GM18951 (cell line): Measurements from ENCODE around the gene MAGI2.

Experiments used
- POLR2A ChIP-seq: IDR thresholded peaks from 4 replicates; pipeline ENCODE4 v1.6.1; 2011; ENCODE audit warnings: mild to moderate bottlenecking; ENCODE audit not compliant: insufficient read length, insufficient read depth; ENCODE audit errors: extremely low read depth
- in situ Hi-C: fragments of 300-500 bp; cut with MboI; formaldehyde crosslinking; loops from one replicate; pipeline ENCODE4 v1.12.0; 2022; ENCODE audit warnings: low sequenced_read_pairs, mixed read lengths, inconsistent platforms; ENCODE audit not compliant: unreplicated experiment

Gene MAGI2

GRCh38 chr7:78770422-78771410, 682.8 kb downstream of the MAGI2 start:
- no peak for TF ChIP-seq POLR2A
- in situ Hi-C loops = no loop called here

DNA sequence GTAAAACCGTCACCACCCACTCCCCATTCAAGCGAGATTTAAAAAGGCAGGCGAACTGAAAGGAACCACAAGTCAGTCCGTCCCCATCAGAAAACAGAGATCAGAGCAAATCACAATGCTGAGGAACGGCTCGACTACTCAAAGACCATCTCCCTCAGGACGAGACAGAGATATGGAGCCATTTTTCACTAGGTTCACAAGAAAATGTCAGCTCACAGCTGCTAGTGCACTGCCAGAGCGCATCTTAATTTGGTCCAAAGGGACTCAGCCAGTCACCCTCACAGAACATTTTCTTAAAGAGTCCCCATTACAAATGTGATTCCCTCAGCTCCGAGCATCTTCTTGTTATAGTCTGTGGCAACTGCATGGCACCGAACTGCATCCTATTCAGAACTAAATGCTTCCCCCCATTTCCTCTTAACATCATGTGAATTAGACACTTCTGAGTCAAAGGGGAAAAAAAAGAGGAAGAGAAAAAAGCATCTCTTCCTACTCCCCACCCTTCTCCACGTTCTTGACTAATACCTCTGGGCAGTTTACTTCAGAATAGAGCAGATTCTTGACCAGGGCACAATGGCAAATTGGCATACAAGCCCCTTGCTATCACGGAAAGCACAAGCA, 683.9 kb downstream of the MAGI2 start:
- in situ Hi-C loops = no loop called here
- no peak for TF ChIP-seq POLR2A

GRCh38 chr7:78768859-78769258, 684.6 kb downstream of the MAGI2 start:
- in situ Hi-C loops = no loop called here
- TF ChIP-seq POLR2A = no peak

GRCh38 chr7:78765943-78766729, 687.3 kb downstream of the MAGI2 start:
- in situ Hi-C loops = no loop called here
- TF ChIP-seq POLR2A = no peak

GRCh38 chr7:78764571-78764970, 688.9 kb downstream of the MAGI2 start:
- no peak for TF ChIP-seq POLR2A
- in situ Hi-C loops = no loop called here

GRCh38 chr7:78762625-78763024, 690.8 kb downstream of the MAGI2 start:
- no peak for TF ChIP-seq POLR2A
- in situ Hi-C loops = no loop called here

DNA sequence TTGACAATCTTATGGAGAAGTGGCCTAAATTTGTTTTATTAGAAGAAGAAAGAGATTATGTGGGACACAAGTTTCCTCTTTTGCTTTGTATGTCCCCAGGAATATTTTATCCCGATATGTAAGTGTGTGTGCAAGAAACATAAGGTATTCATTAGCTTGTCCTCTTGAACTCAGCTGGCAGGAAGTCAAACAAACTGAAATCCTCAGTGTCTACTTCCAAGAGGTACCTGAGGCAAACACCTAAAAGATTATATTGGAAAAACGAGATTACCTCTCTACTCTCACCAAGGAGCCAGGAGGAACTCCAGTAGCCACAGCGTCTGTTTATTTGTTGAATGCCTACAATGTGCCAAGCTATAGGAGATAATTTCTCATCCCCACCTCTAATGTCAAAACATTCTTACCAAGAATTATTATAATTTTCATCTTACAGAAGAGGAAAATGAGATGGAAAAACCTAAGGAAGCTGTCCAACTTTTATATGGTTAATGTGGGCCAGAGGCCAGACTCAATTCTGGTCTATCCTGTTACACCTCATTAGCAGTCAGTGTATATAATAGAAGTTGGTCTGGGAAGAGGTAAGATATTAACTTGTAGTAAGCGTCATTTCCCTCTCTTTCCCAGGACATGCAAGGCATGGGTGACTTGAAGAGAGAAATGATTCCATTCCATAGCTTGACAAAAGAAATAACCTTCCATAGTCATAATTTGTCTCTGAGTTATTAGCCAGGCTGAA, 692.7 kb downstream of the MAGI2 start:
- TF ChIP-seq POLR2A = no peak
- in situ Hi-C loops = no loop called here

DNA sequence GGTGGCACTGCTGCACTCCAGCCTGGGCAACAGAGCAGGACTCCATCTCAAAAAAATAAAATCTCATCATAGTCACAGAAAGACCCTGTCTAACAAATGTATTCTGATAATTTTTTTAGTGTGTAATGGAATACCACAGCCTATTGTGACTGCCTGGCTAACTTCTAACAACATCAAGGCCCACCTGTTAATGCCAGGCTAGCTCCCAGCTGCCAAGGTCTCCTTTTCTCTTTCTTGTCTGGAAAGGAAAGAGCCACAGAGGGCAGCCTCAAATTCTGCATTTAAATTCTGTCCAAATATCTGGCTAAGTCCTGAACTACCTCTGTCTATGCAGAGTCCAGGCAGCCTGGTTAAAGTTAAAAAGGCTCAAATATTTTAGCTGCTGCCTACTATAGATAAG, 700.9 kb downstream of the MAGI2 start:
- TF ChIP-seq POLR2A = no peak
- in situ Hi-C loops = no loop called here

DNA sequence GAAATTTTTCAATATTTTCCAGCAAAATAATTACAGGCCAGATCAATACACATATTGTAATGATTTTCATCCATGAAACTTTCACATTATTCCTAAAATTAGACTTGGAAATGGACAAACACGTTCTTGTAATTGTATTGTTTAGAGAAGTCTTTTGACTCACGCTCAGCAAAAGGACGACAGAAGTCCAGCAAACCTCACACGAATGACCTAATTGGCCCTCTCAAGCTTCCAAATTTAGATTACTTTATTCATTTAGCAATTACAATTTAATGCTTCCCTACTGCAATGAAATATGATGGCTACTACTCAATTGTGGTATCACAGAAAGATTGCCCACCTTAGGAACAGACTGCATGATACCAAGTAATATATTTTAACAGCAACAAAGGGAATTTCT, 702.2 kb downstream of the MAGI2 start:
- TF ChIP-seq POLR2A = no peak
- in situ Hi-C loops = no loop called here

GRCh38 chr7:78749052-78749746, 704.3 kb downstream of the MAGI2 start:
- no peak for TF ChIP-seq POLR2A
- in situ Hi-C loops = no loop called here

GRCh38 chr7:78747592-78747991, 705.9 kb downstream of the MAGI2 start:
- TF ChIP-seq POLR2A = no peak
- in situ Hi-C loops = no loop called here

DNA sequence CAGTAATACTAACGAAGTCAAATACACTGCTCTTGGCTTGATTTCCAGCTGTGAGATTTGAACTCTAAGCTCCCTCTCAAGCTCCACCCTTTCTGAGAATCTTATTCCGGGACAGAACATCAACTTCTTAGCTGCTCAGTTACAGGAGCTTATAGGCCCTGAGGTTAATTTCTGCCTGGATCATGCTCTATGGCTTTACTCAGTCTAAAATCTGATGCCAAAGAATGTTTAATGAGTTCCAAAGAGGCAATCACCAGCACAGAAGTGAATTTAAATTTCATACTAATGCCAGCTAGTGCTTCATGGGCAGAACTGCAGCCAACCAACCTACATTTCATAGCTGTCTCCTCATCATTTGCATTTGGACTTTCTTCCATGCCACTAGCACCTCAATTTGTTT, 707.2 kb downstream of the MAGI2 start:
- TF ChIP-seq POLR2A = no peak
- in situ Hi-C loops = no loop called here
